Gastroesophageal sphincter (tissue), 4 donors: ENCODE data around the gene PAQR7. TPM values are rescaled to one million over a fixed set of nuclear protein-coding genes. Genes with fewer than 3 reads are reported as not detected.

Experiments used
- ATAC-seq: fragments of 150-250 bp; one replicate; pipeline ENCODE4 v1.9.1; 2016; ENCODE audit warnings: mild to moderate bottlenecking, moderate library complexity
- H3K27ac ChIP-seq, 4 donors: fragments of 200-600 bp; sonication (generic) in 3 of 4; 1 replicate in 3 of 4; 2 replicates in 1 of 4; pipeline ENCODE4 v1.5.1; 2016 to 2019
- H3K27me3 ChIP-seq: fragments of 200-600 bp; sonication (generic); one replicate; pipeline ENCODE4 v1.5.1; 2019
- H3K36me3 ChIP-seq, 2 donors: fragments of 200-600 bp; sonication (generic); one replicate each; pipeline ENCODE4 v1.5.1; 2019; ENCODE audit warnings: control low read depth in 1 of 2
- H3K4me1 ChIP-seq, 3 donors: fragments of 200-600 bp; sonication (generic); 1 replicate in 2 of 3; 2 replicates in 1 of 3; pipeline ENCODE4 v1.5.1; 2016 to 2019; ENCODE audit warnings: control low read depth in 2 of 3
- H3K4me3 ChIP-seq, 2 donors: fragments of 200-600 bp; sonication (generic); one replicate each; pipeline ENCODE4 v1.5.1; 2019; ENCODE audit warnings: mild to moderate bottlenecking in 1 of 2, moderate library complexity in 1 of 2
- H3K9me3 ChIP-seq, 3 donors: fragments of 200-600 bp; sonication (generic); one replicate each; pipeline ENCODE4 v1.5.1; 2017 to 2019; ENCODE audit warnings: control low read depth in 2 of 3
- EP300 ChIP-seq: sonication (generic); formaldehyde crosslinking; IDR thresholded peaks from one replicate; pipeline ENCODE4 v1.6.1; 2017; ENCODE audit warnings: antibody characterized with exemption, mild to moderate bottlenecking
- POLR2A ChIP-seq, 2 donors: fragments of 450-650 bp; IDR thresholded peaks; one replicate each; pipeline ENCODE4 v1.6.1; 2017; ENCODE audit warnings: antibody characterized with exemption in 2 of 2, mild to moderate bottlenecking in 2 of 2, moderate library complexity in 1 of 2
- POLR2AphosphoS5 ChIP-seq: sonication (generic); formaldehyde crosslinking; IDR thresholded peaks from one replicate; pipeline ENCODE4 v1.6.1; 2017; ENCODE audit warnings: antibody characterized with exemption
- WGBS, 2 donors: methylation state at CpG; one replicate each; pipeline ENCODE4 v1.1.5; 2018; ENCODE audit warnings: low coverage in 1 of 2; 5-methylcytosine and 5-hydroxymethylcytosine counted together
- total RNA-seq, 4 donors: library from RNA; depleted of rRNA; stranded (reverse); fragments of >200 nt; gene quantifications; one replicate each; pipeline ENCODE4 v1.1.0, GENCODE V29; 2016
- TF ChIP-seq, protein P1 (sequence below), 4 experiments: fragments of 200-600 bp in 2 of 4; fragments of 450-650 bp in 2 of 4; sonication (generic) in 1 of 4; IDR thresholded peaks; one replicate each; pipeline ENCODE4 v1.5.1; 2017 to 2019; ENCODE audit warnings: antibody characterized with exemption in 4 of 4, mild to moderate bottlenecking in 2 of 4, moderate library complexity in 2 of 4

Gene PAQR7
- total RNA-seq, 4 donors from 2014 or later: 6.5 to 13.7 (median 7.8) TPM

DNA sequence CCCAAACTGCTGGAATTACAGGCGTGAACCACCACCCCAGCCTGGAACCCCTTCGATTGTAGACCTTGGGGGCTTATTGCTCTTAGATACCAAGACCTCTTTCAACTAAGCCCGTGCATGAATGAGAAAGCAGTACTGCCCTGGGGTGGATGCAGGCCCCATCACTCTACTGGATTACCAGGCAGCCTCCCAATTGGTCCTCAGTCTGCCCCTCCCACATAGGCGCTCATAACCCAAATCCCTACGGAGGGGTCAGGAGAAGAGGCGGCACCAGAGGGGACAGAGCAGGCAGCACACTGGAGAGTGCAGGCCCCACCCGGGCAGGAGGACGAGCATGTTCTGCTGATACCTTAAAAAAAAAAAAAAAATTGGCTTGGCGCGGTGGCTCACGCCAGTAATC lies 43.1 kb upstream of the PAQR7 start:
- no peak for ATAC-seq
- Histone ChIP-seq H3K9me3 (no peaks in the 10 kb centered on the region), H3K4me1 (peaks cover 0 to 17% (median 4%) of the 10 kb centered on the region in 3 donors), H3K4me3 (no peak overlapping the region), H3K36me3 (no peaks in the 10 kb centered on the region), H3K27me3 (peaks cover under 1% of the 10 kb centered on the region), H3K27ac (no peak overlapping the region)
- TF ChIP-seq POLR2AphosphoS5 (no peak), POLR2A (IDR thresholded peaks at IDR 0.05) (no peak), EP300 (no peak)
- TF ChIP-seq, protein P1, sequence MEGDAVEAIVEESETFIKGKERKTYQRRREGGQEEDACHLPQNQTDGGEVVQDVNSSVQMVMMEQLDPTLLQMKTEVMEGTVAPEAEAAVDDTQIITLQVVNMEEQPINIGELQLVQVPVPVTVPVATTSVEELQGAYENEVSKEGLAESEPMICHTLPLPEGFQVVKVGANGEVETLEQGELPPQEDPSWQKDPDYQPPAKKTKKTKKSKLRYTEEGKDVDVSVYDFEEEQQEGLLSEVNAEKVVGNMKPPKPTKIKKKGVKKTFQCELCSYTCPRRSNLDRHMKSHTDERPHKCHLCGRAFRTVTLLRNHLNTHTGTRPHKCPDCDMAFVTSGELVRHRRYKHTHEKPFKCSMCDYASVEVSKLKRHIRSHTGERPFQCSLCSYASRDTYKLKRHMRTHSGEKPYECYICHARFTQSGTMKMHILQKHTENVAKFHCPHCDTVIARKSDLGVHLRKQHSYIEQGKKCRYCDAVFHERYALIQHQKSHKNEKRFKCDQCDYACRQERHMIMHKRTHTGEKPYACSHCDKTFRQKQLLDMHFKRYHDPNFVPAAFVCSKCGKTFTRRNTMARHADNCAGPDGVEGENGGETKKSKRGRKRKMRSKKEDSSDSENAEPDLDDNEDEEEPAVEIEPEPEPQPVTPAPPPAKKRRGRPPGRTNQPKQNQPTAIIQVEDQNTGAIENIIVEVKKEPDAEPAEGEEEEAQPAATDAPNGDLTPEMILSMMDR (IDR thresholded peaks at IDR 0.05): no peak
- 80 to 100% methylated on average over 1 to 2 of the region's 11 CpGs for WGBS, 2 donors

DNA sequence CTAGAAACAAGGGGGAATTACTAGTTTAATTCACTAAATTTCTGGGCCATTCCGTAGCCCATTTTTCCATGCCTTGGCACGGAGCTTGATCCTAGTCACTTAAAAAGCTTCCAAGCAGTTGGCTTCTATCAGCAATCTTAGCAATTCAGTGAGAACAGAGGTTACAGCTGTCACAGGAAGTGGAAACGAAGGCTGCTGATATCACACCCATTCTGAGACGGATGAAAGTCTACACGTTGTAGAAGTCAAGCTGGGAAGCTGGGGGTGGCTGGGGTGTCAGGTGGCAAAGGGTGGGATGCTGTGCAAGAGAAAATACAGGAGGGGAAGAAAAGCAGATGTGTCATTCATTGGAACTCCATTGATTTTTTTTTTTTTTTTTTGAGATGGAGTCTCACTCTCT lies 42.5 kb upstream of the PAQR7 start:
- TF ChIP-seq, protein P1 (IDR thresholded peaks at IDR 0.05): no peak
- TF ChIP-seq POLR2AphosphoS5 (no peak), EP300 (no peak), POLR2A (IDR thresholded peaks at IDR 0.05) (no peak)
- no peaks in the 10 kb centered on the region for H3K27me3 ChIP-seq
- no peak for ATAC-seq

DNA sequence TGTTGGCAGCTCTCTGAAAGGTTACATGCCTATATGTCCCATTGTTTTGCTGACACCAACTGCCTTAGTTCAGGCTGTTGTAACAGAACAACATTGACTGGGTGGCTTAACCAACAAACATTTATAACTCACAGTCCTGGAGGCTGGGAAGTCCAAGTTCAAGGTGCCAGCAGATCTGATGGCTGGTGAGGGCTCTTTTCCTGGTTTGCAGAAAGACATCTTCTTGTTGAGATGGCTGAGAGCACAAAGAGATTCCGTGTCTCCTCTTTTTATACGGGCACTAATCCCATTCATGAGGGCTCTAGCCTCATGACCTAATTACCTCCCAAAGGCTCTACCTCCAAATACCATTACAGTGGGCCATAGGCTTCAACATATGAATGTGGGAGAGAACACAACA lies 41.0 kb upstream of the PAQR7 start:
- WGBS, 2 donors: 100% methylated on average over 2 of the region's 2 CpGs; no CpG with 5 or more reads in 1 of the 2 donors

More for the DNA sequence above, 42.5 kb upstream of the PAQR7 start:
- no peak overlapping the region for H3K27ac ChIP-seq
- no peaks in the 10 kb centered on the region for H3K9me3 ChIP-seq
- H3K36me3 ChIP-seq: no peaks in the 10 kb centered on the region
- 29 to 64% methylated on average over 3 to 5 of the region's 5 CpGs for WGBS, 2 donors
- peaks cover 0 to 11% (median 0%) of the 10 kb centered on the region in 3 donors for H3K4me1 ChIP-seq
- H3K4me3 ChIP-seq: no peak overlapping the region

DNA sequence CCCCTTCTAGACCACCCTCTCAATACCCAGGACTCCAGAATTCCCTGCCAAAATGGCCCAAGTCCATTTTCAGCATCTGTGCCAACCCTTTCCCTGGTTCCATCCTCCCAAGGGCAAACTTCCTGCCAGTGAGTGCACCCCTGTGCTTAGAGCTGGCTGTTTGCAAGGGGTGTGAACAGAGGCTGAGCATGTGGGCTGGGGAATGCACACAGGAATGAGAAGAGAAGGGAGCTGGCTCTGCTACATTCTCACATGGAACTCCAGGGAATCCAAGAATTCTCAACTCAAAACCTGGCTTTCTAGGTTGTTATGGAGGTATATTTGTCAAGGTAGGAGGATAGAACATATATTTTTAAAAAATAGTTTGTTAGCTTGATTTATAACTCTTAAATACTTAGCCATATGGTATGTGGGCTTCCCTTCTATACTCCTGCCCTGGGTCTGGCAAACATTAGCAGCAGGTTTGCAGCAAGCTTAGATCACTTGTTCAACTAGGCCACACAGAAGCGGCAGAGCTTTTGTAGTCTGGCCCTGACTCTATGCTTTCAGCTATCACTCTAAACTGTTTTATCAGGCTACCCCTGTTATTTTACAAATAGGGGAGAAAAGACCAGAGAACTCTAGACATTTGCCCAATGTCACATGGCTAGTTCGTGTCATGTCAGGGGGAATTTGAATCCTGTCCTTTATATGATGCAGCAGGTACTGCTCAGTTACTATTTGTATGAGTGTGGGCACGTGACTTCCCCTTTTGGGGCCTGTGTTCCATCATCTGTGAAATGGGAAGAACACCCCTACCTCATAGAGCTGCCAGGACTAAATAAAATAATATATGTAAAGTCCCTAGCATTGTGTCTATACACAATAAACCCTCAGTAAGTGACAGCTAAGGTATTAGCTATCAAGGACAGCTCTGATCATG lies 38.8 kb upstream of the PAQR7 start:
- WGBS, 2 donors: 75 to 88% methylated on average over 1 to 3 of the region's 3 CpGs
- no peak overlapping the region for H3K27ac ChIP-seq
- no peaks in the 10 kb centered on the region for H3K4me1 ChIP-seq
- H3K36me3 ChIP-seq: no peaks in the 10 kb centered on the region
- no peak for ATAC-seq
- TF ChIP-seq, protein P1 (IDR thresholded peaks at IDR 0.05): no peak
- TF ChIP-seq POLR2A (IDR thresholded peaks at IDR 0.05) (no peak), POLR2AphosphoS5 (no peak)
- no peaks in the 10 kb centered on the region for H3K27me3 ChIP-seq
- no peaks in the 10 kb centered on the region for H3K9me3 ChIP-seq
- no peak overlapping the region for H3K4me3 ChIP-seq

More for the DNA sequence above, 41.0 kb upstream of the PAQR7 start:
- Histone ChIP-seq H3K4me1 (no peaks in the 10 kb centered on the region), H3K27ac (no peak overlapping the region), H3K4me3 (no peak overlapping the region), H3K27me3 (no peaks in the 10 kb centered on the region), H3K36me3 (no peaks in the 10 kb centered on the region), H3K9me3 (no peaks in the 10 kb centered on the region)
- TF ChIP-seq POLR2AphosphoS5: no peak
- ATAC-seq: no peak

DNA sequence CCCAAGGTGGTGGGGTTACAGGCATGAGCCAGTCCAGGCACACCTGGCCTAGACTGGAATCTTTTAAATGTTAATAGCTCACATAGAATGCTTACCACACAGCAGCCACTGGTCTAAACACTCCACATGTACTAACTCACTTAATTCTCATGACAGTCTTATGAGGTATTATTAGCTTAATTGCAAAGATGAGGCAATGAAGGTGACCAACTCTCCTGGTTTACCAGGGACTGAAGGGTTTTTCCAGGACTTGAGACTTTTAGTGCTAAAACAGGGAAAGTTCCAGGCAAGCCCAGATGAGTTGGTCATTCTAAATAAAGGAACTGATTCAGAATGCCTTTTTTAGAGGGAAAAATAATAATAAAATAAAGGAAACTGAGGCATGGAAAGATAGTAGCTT lies 37.7 kb upstream of the PAQR7 start:
- H3K27ac ChIP-seq: no peak overlapping the region
- TF ChIP-seq POLR2A (IDR thresholded peaks at IDR 0.05) (no peak), EP300 (no peak), POLR2AphosphoS5 (no peak)
- TF ChIP-seq, protein P1 (IDR thresholded peaks at IDR 0.05): no peak
- no peaks in the 10 kb centered on the region for H3K4me1 ChIP-seq
- H3K4me3 ChIP-seq: no peak overlapping the region
- H3K27me3 ChIP-seq: no peaks in the 10 kb centered on the region
- no peaks in the 10 kb centered on the region for H3K9me3 ChIP-seq
- H3K36me3 ChIP-seq: no peaks in the 10 kb centered on the region
- ATAC-seq: no peak
